Panc1 (cell line): ENCODE results near the gene SLC25A36.

Experiments used
- POLR2AphosphoS5 ChIP-seq: IDR thresholded peaks from 2 replicates; pipeline ENCODE4 v1.6.1; 2012; ENCODE audit warnings: mild to moderate bottlenecking, low read depth, low read length, moderate library complexity
- SIN3A ChIP-seq: IDR thresholded peaks from 2 replicates; pipeline ENCODE4 v1.6.1; 2012; ENCODE audit warnings: low read depth, mild to moderate bottlenecking, low read length, moderate library complexity, borderline replicate concordance; ENCODE audit not compliant: insufficient read depth
- TF ChIP-seq, protein P1 (sequence below): fragments of 450-650 bp; IDR thresholded peaks from 2 replicates; pipeline ENCODE4 v1.5.1; 2017; ENCODE audit warnings: mild to moderate bottlenecking

DNA sequence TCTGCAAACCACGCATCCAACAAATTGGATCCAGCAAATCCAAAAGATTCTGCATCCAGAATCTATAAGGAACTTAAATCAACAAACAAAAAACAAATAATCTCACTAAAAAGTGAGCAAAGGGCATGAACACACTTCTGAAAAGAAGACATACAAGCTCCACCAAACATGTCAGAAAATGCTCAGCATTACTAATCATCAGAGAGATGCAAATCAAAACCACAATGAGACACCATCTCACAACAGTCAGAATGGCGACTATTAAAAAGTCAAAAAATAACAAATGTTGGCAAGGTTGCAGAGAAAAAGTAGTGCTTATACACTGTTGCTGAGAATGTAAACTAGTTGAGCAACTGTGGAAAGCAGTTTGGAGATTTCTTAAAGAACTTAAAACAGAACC lies 21.6 kb upstream of the SLC25A36 start:
- TF ChIP-seq, protein P1, sequence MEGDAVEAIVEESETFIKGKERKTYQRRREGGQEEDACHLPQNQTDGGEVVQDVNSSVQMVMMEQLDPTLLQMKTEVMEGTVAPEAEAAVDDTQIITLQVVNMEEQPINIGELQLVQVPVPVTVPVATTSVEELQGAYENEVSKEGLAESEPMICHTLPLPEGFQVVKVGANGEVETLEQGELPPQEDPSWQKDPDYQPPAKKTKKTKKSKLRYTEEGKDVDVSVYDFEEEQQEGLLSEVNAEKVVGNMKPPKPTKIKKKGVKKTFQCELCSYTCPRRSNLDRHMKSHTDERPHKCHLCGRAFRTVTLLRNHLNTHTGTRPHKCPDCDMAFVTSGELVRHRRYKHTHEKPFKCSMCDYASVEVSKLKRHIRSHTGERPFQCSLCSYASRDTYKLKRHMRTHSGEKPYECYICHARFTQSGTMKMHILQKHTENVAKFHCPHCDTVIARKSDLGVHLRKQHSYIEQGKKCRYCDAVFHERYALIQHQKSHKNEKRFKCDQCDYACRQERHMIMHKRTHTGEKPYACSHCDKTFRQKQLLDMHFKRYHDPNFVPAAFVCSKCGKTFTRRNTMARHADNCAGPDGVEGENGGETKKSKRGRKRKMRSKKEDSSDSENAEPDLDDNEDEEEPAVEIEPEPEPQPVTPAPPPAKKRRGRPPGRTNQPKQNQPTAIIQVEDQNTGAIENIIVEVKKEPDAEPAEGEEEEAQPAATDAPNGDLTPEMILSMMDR, result no peak
- TF ChIP-seq SIN3A (no peak), POLR2AphosphoS5 (no peak)
